GM12878 (cell line): ENCODE results near the gene PDZK1. TPM values are rescaled to one million over a fixed set of nuclear protein-coding genes. Genes with fewer than 3 reads are reported as not detected.

Source experiments
- ATAC-seq: fragments of 200-7000 bp; cut with Tn5 transposase; 3 replicates; pipeline ENCODE4 v1.9.1; 2020; ENCODE audit warnings: mild to moderate bottlenecking, moderate library complexity
- BruUV-seq: library from RNA; stranded (reverse); fragments of 400-500 nt; replicated peaks from 2 replicates; lab custom pipeline; 2021; lab: Mats Ljungman, UMichigan
- CTCF ChIA-PET: fragments of 300-600 bp; sonication (Branson Sonifier 250); formaldehyde crosslinking; extraction: SDS; loops from one replicate; lab custom pipeline; 2021; ENCODE audit warnings: inconsistent platforms; lab: Yijun Ruan, JAX
- POLR2A ChIA-PET: fragments of 350-600 bp; formaldehyde crosslinking; extraction: SDS; loops from one replicate; lab custom pipeline; 2021; ENCODE audit warnings: inconsistent platforms; lab: Charles Lee
- RAD21 ChIA-PET: fragments of 300-600 bp; sonication (Branson Sonifier 250); formaldehyde crosslinking; loops from one replicate; lab custom pipeline; 2023; ENCODE audit warnings: antibody characterized with exemption; ENCODE audit not compliant: unreplicated experiment; lab: Charles Lee
- SMC1A ChIA-PET: fragments of 300-600 bp; sonication (Branson Sonifier 250); formaldehyde crosslinking; loops from one replicate; lab custom pipeline; 2023; ENCODE audit not compliant: unreplicated experiment, uncharacterized antibody; lab: Charles Lee
- DNase-seq: peaks from one replicate; pipeline ENCODE4 v3.0.0-alpha.2; 2011; ENCODE audit warnings: low read depth, low spot score
- FAIRE-seq: peaks from 3 replicates; lab custom pipeline; 2011; peaks lifted over from hg19 to GRCh38; lab: Jason Lieb, UNC
- H2AFZ ChIP-seq: 2 replicates; pipeline ENCODE4 v1.6.0; 2011; ENCODE audit warnings: low read depth, low read length, control low read depth; ENCODE audit not compliant: control insufficient read depth
- H3K27ac ChIP-seq: 2 replicates; pipeline ENCODE4 v1.5.1; 2011; ENCODE audit warnings: control low read depth; ENCODE audit not compliant: control insufficient read depth, insufficient read depth
- H3K27me3 ChIP-seq, 2 experiments: replicated peaks in 1 of 2; 2 replicates each; pipeline versions ENCODE4 v1.6.0 to v1.6.1; 2011; ENCODE audit warnings: low read length in 1 of 2; ENCODE audit not compliant: control insufficient read depth in 2 of 2, insufficient read depth in 2 of 2
- H3K36me3 ChIP-seq, 2 experiments: 2 replicates each; pipeline ENCODE4 v1.5.1; 2011; ENCODE audit warnings: low read length in 1 of 2; ENCODE audit not compliant: control insufficient read depth in 2 of 2, insufficient read depth in 2 of 2
- H3K4me1 ChIP-seq: 2 replicates; pipeline ENCODE4 v1.6.1; 2011; ENCODE audit warnings: mild to moderate bottlenecking, low read length, moderate library complexity, mixed read lengths; ENCODE audit not compliant: control insufficient read depth, insufficient read depth
- H3K4me2 ChIP-seq: 2 replicates; pipeline ENCODE4 v1.6.0; 2011; ENCODE audit warnings: control low read depth; ENCODE audit not compliant: control insufficient read depth, insufficient read depth
- H3K4me3 ChIP-seq: fragments of 200-600 bp; sonication (generic); 2 replicates; pipeline ENCODE4 v1.5.1; 2016
- H3K79me2 ChIP-seq: 2 replicates; pipeline ENCODE4 v1.6.0; 2011; ENCODE audit warnings: low read length; ENCODE audit not compliant: control insufficient read depth, insufficient read depth
- H3K9ac ChIP-seq: 2 replicates; pipeline ENCODE4 v1.8.0; 2011; ENCODE audit warnings: low read length, control low read depth, mixed read lengths; ENCODE audit not compliant: control insufficient read depth, insufficient read depth
- H3K9me3 ChIP-seq: replicated peaks from 3 replicates; pipeline ENCODE4 v1.5.1; 2011; ENCODE audit warnings: mild to moderate bottlenecking, low read length; ENCODE audit not compliant: control insufficient read depth, insufficient read depth
- H4K20me1 ChIP-seq: 2 replicates; pipeline ENCODE4 v1.6.0; 2011; ENCODE audit not compliant: control insufficient read depth, insufficient read depth
- CHD1 ChIP-seq: IDR thresholded peaks from 2 replicates; pipeline ENCODE4 v1.6.1; 2012; ENCODE audit warnings: low read depth, low read length, improper control_type of control experiment
- CUX1 ChIP-seq: IDR thresholded peaks from 2 replicates; pipeline ENCODE4 v1.6.1; 2012; ENCODE audit warnings: improper control_type of control experiment, low read depth, low read length; ENCODE audit not compliant: insufficient replicate concordance
- ELK1 ChIP-seq: IDR thresholded peaks from 2 replicates; pipeline ENCODE4 v1.6.1; 2012; ENCODE audit warnings: low read depth, low read length, improper control_type of control experiment
- JUNB ChIP-seq: IDR thresholded peaks from 2 replicates; pipeline ENCODE4 v1.6.1; 2016; ENCODE audit warnings: antibody characterized with exemption, mild to moderate bottlenecking
- PKNOX1 ChIP-seq: fragments of 450-650 bp; IDR thresholded peaks from 2 replicates; pipeline ENCODE4 v1.6.1; 2016; ENCODE audit warnings: mild to moderate bottlenecking
- RELA ChIP-seq: fragments of 450-650 bp; IDR thresholded peaks from 2 replicates; pipeline ENCODE4 v1.8.0; 2014; ENCODE audit warnings: borderline replicate concordance; ENCODE audit not compliant: partially characterized antibody
- RUNX3 ChIP-seq: IDR thresholded peaks from 2 replicates; pipeline ENCODE4 v1.6.1; 2012; ENCODE audit warnings: low read length, inconsistent platforms
- TAF1 ChIP-seq: IDR thresholded peaks from 2 replicates; pipeline ENCODE4 v1.6.1; 2011; ENCODE audit warnings: mild to moderate bottlenecking, low read depth, low read length, borderline replicate concordance
- ZNF217 ChIP-seq: fragments of 450-650 bp; IDR thresholded peaks from 2 replicates; pipeline ENCODE4 v1.6.1; 2017; ENCODE audit warnings: antibody characterized with exemption, mild to moderate bottlenecking
- ZNF274 ChIP-seq: IDR thresholded peaks from one replicate; pipeline ENCODE4 v1.8.0; 2011; ENCODE audit not compliant: insufficient read length, insufficient read depth
- WGBS: methylation state at CpG from one replicate; pipeline ENCODE4 v1.1.6; 2016; ENCODE audit warnings: low lambda C conversion rate; ENCODE audit not compliant: insufficient replicate concordance, insufficient coverage; ENCODE audit errors: missing lambda C conversion rate; 5-methylcytosine and 5-hydroxymethylcytosine counted together
- in situ Hi-C: fragments of 300-500 bp; cut with MboI; formaldehyde crosslinking; loops from 9 replicates; pipeline ENCODE4 v1.14.3; 2018; ENCODE audit warnings: mixed read lengths
- intact Hi-C: fragments of 100-400 bp; cut with micrococcal nuclease; formaldehyde crosslinking; loops from one replicate; pipeline ENCODE4 v1.14.2; 2022; ENCODE audit not compliant: unreplicated experiment
- polyA plus RNA-seq, 11 experiments: library from polyadenylated mRNA; depleted of rRNA in 4 of 11; unstranded in 6 of 11; stranded (reverse) in 5 of 11; fragments of >200 nt; fragmentation: Nextera tagmentation in 4 of 11; fragmentation: Illumina TruSeq in 1 of 11; extraction: Ambion mirVana in 4 of 11; extraction: Trizol in 1 of 11; gene quantifications; 1 replicate in 1 of 11; 2 replicates in 10 of 11; pipeline versions ENCODE4 v1.2.1 to v1.2.3, GENCODE V29; 2011 to 2016; ENCODE audit warnings: inconsistent platforms in 2 of 11, missing spikeins in 2 of 11, low read depth in 1 of 11
- total RNA-seq, 4 experiments: library from RNA; depleted of rRNA in 3 of 4; stranded (reverse); fragments of >200 nt in 3 of 4; fragmentation: Illumina TruSeq in 1 of 4; extraction: Trizol in 1 of 4; gene quantifications; 2 replicates each; pipeline versions ENCODE4 v1.2.1 to v1.2.3, GENCODE V29; 2013 to 2021

PDZK1 gene
- total and polyA plus RNA-seq, 10 of the 15 experiments (the other 5 are each of a cell fraction or from before 2014, with no cell fraction given) = 0.09 to 5.0 (median 0.31) TPM

GRCh38 chr1:145751491-145752037, 44.4 kb upstream of the PDZK1 start:
- CTCF ChIA-PET = interaction anchor here (1.1 kb wide), 1 partner anchor 94 kb away, joined by 3 read pairs; the partner anchor contains the start of gene NUDT17
- FAIRE-seq = no peak

GRCh38 chr1:145750426-145750825, 43.3 kb upstream of the PDZK1 start:
- 93% methylated on average over 5 of the region's 5 CpGs for WGBS
- CTCF ChIA-PET = no interaction called here
- H3K4me1 ChIP-seq = no peaks in the 10 kb centered on the region
- FAIRE-seq (no peak), ATAC-seq (no peak), DNase-seq (no peak)
- H4K20me1 ChIP-seq = no peaks in the 10 kb centered on the region
- H3K79me2 ChIP-seq = no peaks in the 10 kb centered on the region
- POLR2A ChIA-PET = no interaction called here
- in situ Hi-C loops = no loop called here
- no peaks in the 10 kb centered on the region for H3K9me3 ChIP-seq
- intact Hi-C loops = no loop called here
- RAD21 ChIA-PET = no interaction called here
- H2AFZ ChIP-seq = no peak overlapping the region
- no TSS peak for BruUV-seq
- H3K4me2 ChIP-seq = no peak overlapping the region
- H3K36me3 ChIP-seq = peaks cover 3 to 19% of the 10 kb centered on the region in 2 experiments; a peak in 3 of 4 replicates
- SMC1A ChIA-PET = interaction anchor here (1.1 kb wide), 1 partner anchor 12 kb away, joined by 3 read pairs; no protein-coding TSS in a partner anchor
- no peaks in the 10 kb centered on the region for H3K27me3 ChIP-seq
- no peak overlapping the region for H3K9ac ChIP-seq
- no peak overlapping the region for H3K27ac ChIP-seq
- no peak overlapping the region for H3K4me3 ChIP-seq
- TF ChIP-seq JUNB (no peak), CHD1 (no peak), ZNF274 (no peak), RUNX3 (no peak), RELA (no peak), ZNF217 (no peak), PKNOX1 (no peak), ELK1 (no peak), CUX1 (no peak)

More at GRCh38 chr1:145751491-145752037, 44.4 kb upstream of the PDZK1 start:
- H3K27me3 ChIP-seq = no peaks in the 10 kb centered on the region
- H3K4me3 ChIP-seq = no peak overlapping the region
- intact Hi-C loops (no loop called here), in situ Hi-C loops (no loop called here)
- H3K9me3 ChIP-seq = no peaks in the 10 kb centered on the region
- ChIA-PET SMC1A (no interaction called here), POLR2A (no interaction called here), RAD21 (no interaction called here)
- H3K79me2 ChIP-seq = no peaks in the 10 kb centered on the region
- 87% methylated on average over 5 of the region's 5 CpGs for WGBS
- no peak for ATAC-seq
- H3K36me3 ChIP-seq = peaks cover 3 to 19% of the 10 kb centered on the region in 2 experiments; a peak in 3 of 4 replicates
- H4K20me1 ChIP-seq = no peaks in the 10 kb centered on the region
- no peak for TF ChIP-seq TAF1
- no peak overlapping the region for H3K27ac ChIP-seq
- no peaks in the 10 kb centered on the region for H3K4me1 ChIP-seq
- H3K9ac ChIP-seq = no peak overlapping the region
- BruUV-seq = no TSS peak
- DNase-seq = no peak
- no peak overlapping the region for H2AFZ ChIP-seq
- H3K4me2 ChIP-seq = no peak overlapping the region
